ENCODE data around the gene HOXC13.

HOXC13 gene

GRCh38 chr12:53964315-53964713 lies 25.7 kb downstream of the HOXC13 start:
- Histone ChIP-seq H3K9me3 (no peaks in the 10 kb centered on the region), H3K27ac (no peak overlapping the region), H3K36me3 (no peaks in the 10 kb centered on the region), H3K4me3 (ENCODE audit: low read depth in 1 of 2, low read length in 1 of 2) (no peak overlapping the region), H3K27me3 (peaks cover 100% of the 10 kb centered on the region), H3K4me1 (ENCODE audit: control insufficient read depth in 1 of 2, insufficient read depth in 1 of 2, low read depth in 1 of 2, low read length in 1 of 2) (no peaks in the 10 kb centered on the region)
- no peak for TF ChIP-seq CTCF (IDR thresholded peaks at IDR 0.05)

- H3K36me3 ChIP-seq = no peaks in the 10 kb centered on the region
- no peak overlapping the region for H3K27ac ChIP-seq
- no peak overlapping the region for H3K4me3 ChIP-seq (ENCODE audit: low read depth in 1 of 2, low read length in 1 of 2)
- no peaks in the 10 kb centered on the region for H3K4me1 ChIP-seq (ENCODE audit: control insufficient read depth in 1 of 2, insufficient read depth in 1 of 2, low read depth in 1 of 2, low read length in 1 of 2)
- H3K27me3 ChIP-seq = peaks cover 100% of the 10 kb centered on the region
- no peak for TF ChIP-seq CTCF (IDR thresholded peaks at IDR 0.05)
- H3K9me3 ChIP-seq = no peaks in the 10 kb centered on the region
Measured at GRCh38 chr12:53965281-53966084, 26.9 kb downstream of the HOXC13 start.

GRCh38 chr12:53966085-53966384 lies 27.4 kb downstream of the HOXC13 start:
- no peaks in the 10 kb centered on the region for H3K36me3 ChIP-seq
- peaks cover 100% of the 10 kb centered on the region for H3K27me3 ChIP-seq
- no peaks in the 10 kb centered on the region for H3K9me3 ChIP-seq
- H3K4me3 ChIP-seq (ENCODE audit: low read depth in 1 of 2, low read length in 1 of 2) = no peak overlapping the region
- no peaks in the 10 kb centered on the region for H3K4me1 ChIP-seq (ENCODE audit: control insufficient read depth in 1 of 2, insufficient read depth in 1 of 2, low read depth in 1 of 2, low read length in 1 of 2)
- no peak for TF ChIP-seq CTCF (IDR thresholded peaks at IDR 0.05)
- no peak overlapping the region for H3K27ac ChIP-seq

- H3K27me3 ChIP-seq = peaks cover 100% of the 10 kb centered on the region
Measured at GRCh38 chr12:53966385-53967133, 27.9 kb downstream of the HOXC13 start.

GRCh38 chr12:53967421-53967925 lies 28.8 kb downstream of the HOXC13 start:
- H3K27ac ChIP-seq = no peak overlapping the region
- no peaks in the 10 kb centered on the region for H3K4me1 ChIP-seq (ENCODE audit: control insufficient read depth in 1 of 2, insufficient read depth in 1 of 2, low read depth in 1 of 2, low read length in 1 of 2)
- H3K4me3 ChIP-seq (ENCODE audit: low read depth in 1 of 2, low read length in 1 of 2) = no peak overlapping the region
- H3K27me3 ChIP-seq = peaks cover 100% of the 10 kb centered on the region
- TF ChIP-seq CTCF (IDR thresholded peaks at IDR 0.05) = no peak
- H3K9me3 ChIP-seq = no peaks in the 10 kb centered on the region
- H3K36me3 ChIP-seq = no peaks in the 10 kb centered on the region

More at GRCh38 chr12:53966385-53967133, 27.9 kb downstream of the HOXC13 start:
- TF ChIP-seq CTCF (IDR thresholded peaks at IDR 0.05) = no peak
- Histone ChIP-seq H3K4me1 (ENCODE audit: control insufficient read depth in 1 of 2, insufficient read depth in 1 of 2, low read depth in 1 of 2, low read length in 1 of 2) (no peaks in the 10 kb centered on the region), H3K9me3 (no peaks in the 10 kb centered on the region), H3K27ac (no peak overlapping the region), H3K36me3 (no peaks in the 10 kb centered on the region), H3K4me3 (ENCODE audit: low read depth in 1 of 2, low read length in 1 of 2) (no peak overlapping the region)
